Astrocyte of the cerebellum (primary cell): ENCODE measurements around the gene EFNA1.
"Not testable (repeated sequence)": the region's sequence is repeated elsewhere in the genome, so short reads cannot be mapped to it uniquely, and the experiment has no call there.

Experiments used
- DNase-seq: peaks from one replicate; pipeline ENCODE4 v3.0.0-alpha.2; 2011; ENCODE audit warnings: low read depth
- H3K4me3 ChIP-seq: 2 replicates; pipeline ENCODE4 v1.5.1; 2011; ENCODE audit warnings: mild to moderate bottlenecking, low read depth, low read length, moderate library complexity
- in situ Hi-C: cut with HindIII; loops from 2 replicates; pipeline ENCODE4 v1.10.0; 2017; ENCODE audit warnings: low sequenced_read_pairs
- TF ChIP-seq, protein P1 (sequence below): IDR thresholded peaks from 2 replicates; pipeline ENCODE4 v1.5.1; 2012; ENCODE audit warnings: low read length, low read depth, moderate library complexity, mild to moderate bottlenecking; ENCODE audit errors: missing control alignments

Gene EFNA1

DNA sequence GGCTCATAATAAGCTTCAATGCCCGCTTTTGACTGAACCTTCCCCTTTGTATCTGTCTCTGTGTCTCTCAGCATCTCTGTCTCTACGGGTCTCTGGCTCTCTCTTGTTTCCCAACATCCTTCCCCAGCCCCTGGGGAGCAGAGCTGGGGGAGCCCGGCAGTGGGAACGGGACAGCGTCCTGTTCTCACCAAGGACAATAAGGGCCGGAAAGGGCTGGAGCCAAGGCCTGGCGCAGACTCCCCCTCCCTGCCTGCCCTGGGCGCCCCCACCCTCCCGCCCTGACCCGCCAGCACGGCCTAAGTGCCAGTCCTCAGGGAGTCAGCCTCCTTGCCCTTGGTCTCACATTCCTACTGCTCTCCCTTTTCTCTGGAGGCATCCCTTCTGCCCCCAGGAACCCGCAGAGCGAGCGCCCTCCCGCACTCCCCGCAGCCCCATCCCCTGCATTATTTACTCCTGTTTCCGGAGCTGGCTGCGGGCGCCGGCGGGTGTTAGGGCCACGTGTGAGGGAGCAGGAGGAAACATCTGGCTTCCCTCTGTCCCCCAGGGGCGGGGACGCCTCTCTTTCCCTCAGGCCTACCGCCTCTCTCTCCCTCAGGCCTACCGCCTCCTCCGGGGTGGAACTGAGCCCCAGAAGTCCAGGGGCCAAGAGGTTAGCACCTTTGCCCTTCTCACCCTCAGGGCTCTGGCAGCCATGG is 38.9 kb downstream of the EFNA1 start:
- TF ChIP-seq, protein P1, sequence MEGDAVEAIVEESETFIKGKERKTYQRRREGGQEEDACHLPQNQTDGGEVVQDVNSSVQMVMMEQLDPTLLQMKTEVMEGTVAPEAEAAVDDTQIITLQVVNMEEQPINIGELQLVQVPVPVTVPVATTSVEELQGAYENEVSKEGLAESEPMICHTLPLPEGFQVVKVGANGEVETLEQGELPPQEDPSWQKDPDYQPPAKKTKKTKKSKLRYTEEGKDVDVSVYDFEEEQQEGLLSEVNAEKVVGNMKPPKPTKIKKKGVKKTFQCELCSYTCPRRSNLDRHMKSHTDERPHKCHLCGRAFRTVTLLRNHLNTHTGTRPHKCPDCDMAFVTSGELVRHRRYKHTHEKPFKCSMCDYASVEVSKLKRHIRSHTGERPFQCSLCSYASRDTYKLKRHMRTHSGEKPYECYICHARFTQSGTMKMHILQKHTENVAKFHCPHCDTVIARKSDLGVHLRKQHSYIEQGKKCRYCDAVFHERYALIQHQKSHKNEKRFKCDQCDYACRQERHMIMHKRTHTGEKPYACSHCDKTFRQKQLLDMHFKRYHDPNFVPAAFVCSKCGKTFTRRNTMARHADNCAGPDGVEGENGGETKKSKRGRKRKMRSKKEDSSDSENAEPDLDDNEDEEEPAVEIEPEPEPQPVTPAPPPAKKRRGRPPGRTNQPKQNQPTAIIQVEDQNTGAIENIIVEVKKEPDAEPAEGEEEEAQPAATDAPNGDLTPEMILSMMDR, result no peak
- no peak for DNase-seq

DNA sequence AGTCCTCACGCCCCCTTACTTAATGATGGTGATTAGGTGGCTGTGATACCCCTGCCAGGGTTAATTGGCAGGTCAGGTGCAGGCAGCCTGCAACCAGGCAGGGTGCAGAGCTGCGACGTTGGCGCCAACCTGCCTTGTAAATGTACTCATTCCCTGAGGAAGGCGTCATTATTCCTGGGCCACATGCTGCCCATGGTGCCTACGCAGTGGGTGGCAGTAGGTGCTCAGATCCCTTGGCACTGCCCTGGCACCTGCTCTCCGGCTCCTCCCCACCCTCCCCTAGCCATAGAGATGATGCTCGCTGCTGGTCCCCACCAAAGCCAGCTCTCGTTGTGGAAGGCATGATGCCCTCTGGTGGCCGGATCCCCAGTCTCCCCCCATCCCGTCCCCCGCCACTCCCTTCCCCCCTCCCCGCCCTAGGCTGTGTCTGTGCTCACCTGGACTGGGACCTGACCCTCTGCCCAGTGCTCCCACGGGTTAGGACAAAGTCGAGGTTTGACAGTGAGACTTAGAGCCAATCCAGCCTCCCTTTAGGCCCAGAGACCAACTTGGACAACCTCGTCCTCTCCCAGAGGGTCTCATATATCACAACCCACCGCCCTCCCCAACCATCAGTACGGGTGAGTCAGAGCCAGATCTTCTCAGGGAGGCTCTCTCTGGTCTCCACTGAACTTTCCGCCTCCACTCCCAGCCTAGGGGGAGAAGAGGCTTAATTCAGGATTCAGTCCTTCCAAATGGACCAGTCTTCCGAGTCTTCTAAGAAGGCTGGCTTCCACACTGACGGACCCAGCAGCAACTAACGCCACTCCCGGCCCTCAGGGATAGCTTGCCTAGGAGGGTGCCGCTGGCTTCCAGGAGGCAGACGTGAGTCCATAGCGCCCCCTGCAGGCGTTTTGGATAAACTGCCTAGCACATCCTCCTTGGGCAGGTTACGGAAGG is 39.8 kb downstream of the EFNA1 start:
- TF ChIP-seq, protein P1, result peak; percentile 90
- DNase-seq, result peak; percentile 70
- in situ Hi-C loops, result loop anchor here (5.0 to 10.0 kb wide), 2 partner anchors 55 to 73 kb away; no protein-coding TSS in a partner anchor
- peak overlapping the region; percentile 9 for H3K4me3 ChIP-seq

More for the DNA sequence above, 38.9 kb downstream of the EFNA1 start:
- H3K4me3 ChIP-seq, result no peak overlapping the region
- in situ Hi-C loops, result loop anchor here (5.0 to 10.0 kb wide), 2 partner anchors 54 to 72 kb away; no protein-coding TSS in a partner anchor

DNA sequence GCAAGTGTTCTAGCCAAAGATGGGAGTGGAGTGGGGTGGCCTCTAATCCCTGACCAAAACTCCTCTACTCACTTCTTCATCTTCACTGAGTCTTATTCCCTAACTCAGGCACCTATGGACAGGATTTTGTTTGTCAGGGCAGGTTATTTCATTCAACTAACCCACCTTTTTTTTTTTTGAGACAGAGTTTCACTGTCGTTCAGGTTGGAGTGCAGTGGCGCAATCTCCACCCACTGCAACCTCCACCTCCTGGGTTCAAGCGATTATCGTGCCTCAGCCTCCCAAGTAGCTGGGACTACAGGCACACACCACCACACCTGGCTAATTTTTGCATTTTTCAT is 40.4 kb downstream of the EFNA1 start:
- not testable (repeated sequence) for H3K4me3 ChIP-seq, DNase-seq
- in situ Hi-C loops, result loop anchor here (5.0 to 10.0 kb wide), 2 partner anchors 56 to 73 kb away; no protein-coding TSS in a partner anchor

DNA sequence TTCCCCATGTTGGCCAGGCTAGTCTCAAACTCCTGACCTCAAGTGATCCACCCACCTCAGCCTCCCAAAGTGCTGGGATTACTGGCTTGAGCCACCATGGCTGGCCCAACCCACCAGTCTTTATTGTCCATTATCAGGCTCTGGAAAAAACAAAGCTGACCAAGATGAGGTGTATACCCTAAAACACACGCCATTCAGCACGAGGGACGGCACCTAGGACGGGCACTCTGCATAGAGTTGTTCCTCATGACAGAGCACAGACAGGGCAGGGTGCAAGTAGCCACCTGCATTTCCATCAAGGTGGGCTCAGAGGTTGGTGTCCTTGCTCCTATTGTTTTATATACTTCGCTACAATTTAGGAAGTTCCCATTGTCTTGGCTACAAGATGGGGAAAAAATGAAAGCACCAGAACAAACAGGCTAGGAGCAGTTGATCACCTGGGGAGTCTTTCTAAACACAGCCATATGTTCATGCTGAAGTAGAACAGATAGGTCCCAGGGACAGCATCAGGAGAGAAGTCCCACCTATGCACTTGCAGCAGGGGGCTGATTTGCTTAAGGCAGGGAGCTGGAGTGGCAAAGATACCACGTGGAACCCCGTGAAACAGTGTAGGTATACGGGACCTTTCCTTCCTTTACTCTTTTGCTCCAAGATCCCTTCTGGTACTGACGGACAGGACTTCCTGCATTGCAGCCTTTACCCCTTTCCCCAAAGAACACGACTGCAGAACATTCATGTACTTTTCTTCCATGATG is 41.0 kb downstream of the EFNA1 start:
- DNase-seq, result no peak
- no peak overlapping the region for H3K4me3 ChIP-seq
- in situ Hi-C loops, result loop anchor here (5.0 to 10.0 kb wide), 2 partner anchors 56 to 74 kb away; no protein-coding TSS in a partner anchor
- TF ChIP-seq, protein P1, result no peak

DNA sequence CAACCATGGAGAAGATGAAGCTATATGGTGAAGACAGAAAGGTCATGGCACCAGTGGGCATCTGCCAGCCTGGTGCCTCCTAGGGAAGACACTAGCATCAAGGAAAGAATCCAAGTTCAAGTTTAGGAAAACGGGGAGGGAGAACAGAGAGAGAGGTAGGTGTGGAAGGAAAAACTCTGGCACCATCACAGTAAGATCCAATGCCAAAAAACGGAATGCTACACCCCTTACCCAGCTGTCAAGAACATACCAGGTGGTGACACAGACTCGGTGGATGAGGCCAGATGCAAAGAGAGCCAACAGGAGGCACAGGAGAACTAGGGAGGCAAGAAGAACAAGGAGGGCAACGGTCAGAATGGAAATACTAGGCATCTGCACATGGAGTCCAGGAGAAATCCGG is 41.9 kb downstream of the EFNA1 start:
- no peak for DNase-seq
- no peak overlapping the region for H3K4me3 ChIP-seq
- TF ChIP-seq, protein P1, result no peak
- in situ Hi-C loops, result loop anchor here (5.0 to 10.0 kb wide), 2 partner anchors 57 to 75 kb away; no protein-coding TSS in a partner anchor

DNA sequence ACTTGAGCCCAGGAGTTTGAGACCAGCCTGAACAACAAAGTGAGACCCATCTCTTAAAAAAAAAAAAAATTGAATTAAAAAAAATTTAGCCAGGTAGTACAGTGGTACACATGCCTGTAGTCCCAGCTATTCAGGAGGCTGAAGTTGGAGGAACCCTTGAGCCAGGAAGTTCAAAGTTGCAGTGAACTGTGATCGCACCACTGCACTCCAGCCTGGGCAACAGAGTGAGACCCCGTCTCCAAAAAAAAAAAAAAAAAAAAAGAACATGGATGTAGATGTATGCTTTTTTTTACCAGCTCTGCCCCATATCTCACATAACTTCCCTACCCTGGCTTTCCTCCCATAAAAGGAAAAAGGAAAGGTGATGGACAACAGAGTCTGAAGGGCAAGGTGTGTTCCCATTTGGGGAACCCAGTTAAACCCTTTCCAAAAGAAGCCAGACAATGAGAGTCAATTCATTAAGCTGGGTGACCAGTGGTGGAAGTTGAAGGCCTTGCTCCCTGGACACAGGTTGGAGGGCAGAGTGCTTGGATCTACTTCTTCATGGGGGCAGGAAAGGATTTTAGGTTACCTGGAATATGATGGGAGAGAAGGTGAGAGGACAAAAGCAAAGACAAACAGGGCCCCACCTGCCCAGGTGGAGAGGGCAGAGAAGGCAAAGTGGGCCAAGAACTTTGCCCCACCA is 42.6 kb downstream of the EFNA1 start:
- in situ Hi-C loops, result no loop called here
- TF ChIP-seq, protein P1, result no peak
- no peak for DNase-seq
- no peak overlapping the region for H3K4me3 ChIP-seq
